GM12878 (cell line): ENCODE results near the gene GHRL. TPM values are rescaled to one million over a fixed set of nuclear protein-coding genes. Genes with fewer than 3 reads are reported as not detected.

ENCODE experiments used
- ATAC-seq: fragments of 200-7000 bp; cut with Tn5 transposase; 3 replicates; pipeline ENCODE4 v1.9.1; 2020; ENCODE audit warnings: mild to moderate bottlenecking, moderate library complexity
- BruUV-seq: library from RNA; stranded (reverse); fragments of 400-500 nt; replicated peaks from 2 replicates; lab custom pipeline; 2021; lab: Mats Ljungman, UMichigan
- CTCF ChIA-PET: fragments of 300-600 bp; sonication (Branson Sonifier 250); formaldehyde crosslinking; extraction: SDS; loops from one replicate; lab custom pipeline; 2021; ENCODE audit warnings: inconsistent platforms; lab: Yijun Ruan, JAX
- POLR2A ChIA-PET: fragments of 350-600 bp; formaldehyde crosslinking; extraction: SDS; loops from one replicate; lab custom pipeline; 2021; ENCODE audit warnings: inconsistent platforms; lab: Charles Lee
- RAD21 ChIA-PET: fragments of 300-600 bp; sonication (Branson Sonifier 250); formaldehyde crosslinking; loops from one replicate; lab custom pipeline; 2023; ENCODE audit warnings: antibody characterized with exemption; ENCODE audit not compliant: unreplicated experiment; lab: Charles Lee
- SMC1A ChIA-PET: fragments of 300-600 bp; sonication (Branson Sonifier 250); formaldehyde crosslinking; loops from one replicate; lab custom pipeline; 2023; ENCODE audit not compliant: unreplicated experiment, uncharacterized antibody; lab: Charles Lee
- DNase-seq: peaks from one replicate; pipeline ENCODE4 v3.0.0-alpha.2; 2011; ENCODE audit warnings: low read depth, low spot score
- FAIRE-seq: peaks from 3 replicates; lab custom pipeline; 2011; peaks lifted over from hg19 to GRCh38; lab: Jason Lieb, UNC
- H2AFZ ChIP-seq: 2 replicates; pipeline ENCODE4 v1.6.0; 2011; ENCODE audit warnings: low read depth, low read length, control low read depth; ENCODE audit not compliant: control insufficient read depth
- H3K27ac ChIP-seq: 2 replicates; pipeline ENCODE4 v1.5.1; 2011; ENCODE audit warnings: control low read depth; ENCODE audit not compliant: control insufficient read depth, insufficient read depth
- H3K27me3 ChIP-seq, 2 experiments: replicated peaks in 1 of 2; 2 replicates each; pipeline versions ENCODE4 v1.6.0 to v1.6.1; 2011; ENCODE audit warnings: low read length in 1 of 2; ENCODE audit not compliant: control insufficient read depth in 2 of 2, insufficient read depth in 2 of 2
- H3K36me3 ChIP-seq, 2 experiments: 2 replicates each; pipeline ENCODE4 v1.5.1; 2011; ENCODE audit warnings: low read length in 1 of 2; ENCODE audit not compliant: control insufficient read depth in 2 of 2, insufficient read depth in 2 of 2
- H3K4me1 ChIP-seq: 2 replicates; pipeline ENCODE4 v1.6.1; 2011; ENCODE audit warnings: mild to moderate bottlenecking, low read length, moderate library complexity, mixed read lengths; ENCODE audit not compliant: control insufficient read depth, insufficient read depth
- H3K4me2 ChIP-seq: 2 replicates; pipeline ENCODE4 v1.6.0; 2011; ENCODE audit warnings: control low read depth; ENCODE audit not compliant: control insufficient read depth, insufficient read depth
- H3K4me3 ChIP-seq: fragments of 200-600 bp; sonication (generic); 2 replicates; pipeline ENCODE4 v1.5.1; 2016
- H3K79me2 ChIP-seq: 2 replicates; pipeline ENCODE4 v1.6.0; 2011; ENCODE audit warnings: low read length; ENCODE audit not compliant: control insufficient read depth, insufficient read depth
- H3K9ac ChIP-seq: 2 replicates; pipeline ENCODE4 v1.8.0; 2011; ENCODE audit warnings: low read length, control low read depth, mixed read lengths; ENCODE audit not compliant: control insufficient read depth, insufficient read depth
- H3K9me3 ChIP-seq: replicated peaks from 3 replicates; pipeline ENCODE4 v1.5.1; 2011; ENCODE audit warnings: mild to moderate bottlenecking, low read length; ENCODE audit not compliant: control insufficient read depth, insufficient read depth
- H4K20me1 ChIP-seq: 2 replicates; pipeline ENCODE4 v1.6.0; 2011; ENCODE audit not compliant: control insufficient read depth, insufficient read depth
- CHD2 ChIP-seq: IDR thresholded peaks from 2 replicates; pipeline ENCODE4 v1.6.1; 2011; ENCODE audit warnings: low read depth, low read length, improper control_type of control experiment, borderline replicate concordance
- EED ChIP-seq: sonication (generic); IDR thresholded peaks from 2 replicates; pipeline ENCODE4 v1.6.1; 2016; ENCODE audit warnings: antibody characterized with exemption, low read depth
- GABPA ChIP-seq: IDR thresholded peaks from 2 replicates; pipeline ENCODE4 v1.6.1; 2014; ENCODE audit warnings: antibody characterized with exemption, low read depth, mild to moderate bottlenecking, inconsistent platforms
- POLR2A ChIP-seq: IDR thresholded peaks from 2 replicates; pipeline ENCODE4 v1.6.1; 2011; ENCODE audit warnings: low read depth, mild to moderate bottlenecking, low read length
- WGBS: methylation state at CpG from one replicate; pipeline ENCODE4 v1.1.6; 2016; ENCODE audit warnings: low lambda C conversion rate; ENCODE audit not compliant: insufficient replicate concordance, insufficient coverage; ENCODE audit errors: missing lambda C conversion rate; 5-methylcytosine and 5-hydroxymethylcytosine counted together
- in situ Hi-C: fragments of 300-500 bp; cut with MboI; formaldehyde crosslinking; loops from 9 replicates; pipeline ENCODE4 v1.14.3; 2018; ENCODE audit warnings: mixed read lengths
- intact Hi-C: fragments of 100-400 bp; cut with micrococcal nuclease; formaldehyde crosslinking; loops from one replicate; pipeline ENCODE4 v1.14.2; 2022; ENCODE audit not compliant: unreplicated experiment
- polyA plus RNA-seq, 11 experiments: library from polyadenylated mRNA; depleted of rRNA in 4 of 11; unstranded in 6 of 11; stranded (reverse) in 5 of 11; fragments of >200 nt; fragmentation: Nextera tagmentation in 4 of 11; fragmentation: Illumina TruSeq in 1 of 11; extraction: Ambion mirVana in 4 of 11; extraction: Trizol in 1 of 11; gene quantifications; 1 replicate in 1 of 11; 2 replicates in 10 of 11; pipeline versions ENCODE4 v1.2.1 to v1.2.3, GENCODE V29; 2011 to 2016; ENCODE audit warnings: inconsistent platforms in 2 of 11, missing spikeins in 2 of 11, low read depth in 1 of 11
- total RNA-seq, 4 experiments: library from RNA; depleted of rRNA in 3 of 4; stranded (reverse); fragments of >200 nt in 3 of 4; fragmentation: Illumina TruSeq in 1 of 4; extraction: Trizol in 1 of 4; gene quantifications; 2 replicates each; pipeline versions ENCODE4 v1.2.1 to v1.2.3, GENCODE V29; 2013 to 2021

The GHRL gene
- total and polyA plus RNA-seq, 10 of the 15 experiments (the other 5 are each of a cell fraction or from before 2014, with no cell fraction given), result 0.35 to 2.2 (median 0.88) TPM

DNA sequence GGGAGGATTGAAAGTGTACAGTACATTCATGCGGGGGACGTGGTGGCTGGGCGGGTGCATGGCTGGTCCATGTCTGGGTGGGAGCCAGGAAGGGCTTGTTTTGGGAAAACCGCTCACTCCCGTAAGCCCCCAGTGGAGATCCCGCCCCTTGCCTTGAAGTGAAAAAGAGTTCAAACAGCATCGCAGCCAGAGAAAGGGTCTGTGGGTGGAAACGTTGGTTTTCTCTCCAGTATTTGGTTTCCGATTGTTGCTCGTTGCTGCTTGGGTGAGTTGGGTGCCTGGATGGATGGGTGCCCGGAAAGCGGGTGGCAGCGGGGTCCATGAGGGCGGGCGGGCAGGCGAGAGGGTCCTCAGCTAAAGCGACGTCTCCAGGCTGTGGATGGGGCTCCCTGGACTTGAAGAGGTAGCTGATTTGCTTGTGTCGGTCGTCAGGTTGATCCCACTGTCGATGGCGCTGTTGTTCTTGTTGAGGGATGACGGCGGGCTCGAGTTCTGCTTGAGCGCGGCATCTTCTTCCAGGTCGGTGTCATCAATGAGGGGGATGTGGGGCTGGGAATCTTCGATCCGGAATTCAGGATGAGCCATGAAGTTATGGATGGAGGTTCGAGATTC lies 35.8 kb upstream of the GHRL start:
- in situ Hi-C loops, result no loop called here
- no peak for TF ChIP-seq POLR2A
- TF ChIP-seq GABPA, result no peak
- no peak for DNase-seq
- Histone ChIP-seq H3K79me2 (no peaks in the 10 kb centered on the region), H3K4me3 (no peak overlapping the region), H3K4me1 (peaks cover 5% of the 10 kb centered on the region; the same call in 1 of the 2 replicates), H4K20me1 (no peaks in the 10 kb centered on the region), H3K9ac (no peak overlapping the region), H3K36me3 (no peaks in the 10 kb centered on the region), H2AFZ (no peak overlapping the region), H3K4me2 (no peak overlapping the region), H3K9me3 (no peaks in the 10 kb centered on the region), H3K27me3 (peaks cover 3 to 11% of the 10 kb centered on the region in 2 experiments; a peak in 3 of 4 replicates), H3K27ac (no peak overlapping the region)
- ChIA-PET POLR2A (no interaction called here), RAD21 (no interaction called here), CTCF (interaction anchor here (0.6 kb wide), 1 partner anchor 217 kb away, joined by 3 read pairs; no protein-coding TSS in a partner anchor), SMC1A (no interaction called here)
- FAIRE-seq, result no peak
- intact Hi-C loops, result loop anchor here (10.0 kb wide), 1 partner anchor 394 kb away; the partner anchor contains the start of gene CRELD1
- WGBS, result 27% methylated on average over 29 of the region's 31 CpGs
- no peak for ATAC-seq
- BruUV-seq, result no TSS peak

DNA sequence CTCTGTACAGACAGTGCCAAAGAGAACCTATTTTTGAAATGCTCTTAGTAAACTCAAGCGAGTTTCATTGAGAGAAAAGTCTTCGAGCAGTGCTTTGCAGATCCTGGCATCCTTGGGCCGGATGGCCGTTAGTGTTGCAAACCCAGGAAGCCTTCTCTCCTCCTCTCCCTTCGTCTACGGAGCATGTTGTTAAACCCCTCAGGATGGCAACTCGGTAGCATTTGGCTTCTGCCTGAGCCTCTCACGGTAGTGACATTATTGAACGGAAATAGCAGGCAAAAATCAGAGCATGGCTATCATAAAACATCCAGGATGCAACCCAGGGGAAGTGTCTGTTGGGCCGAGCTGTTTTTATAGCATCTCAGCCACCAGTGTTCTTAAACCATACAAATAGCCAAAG lies 34.8 kb upstream of the GHRL start:
- Histone ChIP-seq H4K20me1 (no peaks in the 10 kb centered on the region), H3K9ac (no peak overlapping the region), H3K79me2 (no peaks in the 10 kb centered on the region), H3K27ac (no peak overlapping the region), H3K36me3 (no peaks in the 10 kb centered on the region), H3K4me1 (no peaks in the 10 kb centered on the region), H3K9me3 (no peaks in the 10 kb centered on the region), H3K27me3 (peaks cover 3 to 11% of the 10 kb centered on the region in 2 experiments; a peak in 3 of 4 replicates), H2AFZ (no peak overlapping the region), H3K4me2 (no peak overlapping the region), H3K4me3 (no peak overlapping the region)
- SMC1A ChIA-PET, result no interaction called here
- in situ Hi-C loops, result no loop called here
- no peak for DNase-seq
- no TSS peak for BruUV-seq
- 45% methylated on average over 10 of the region's 10 CpGs for WGBS
- ATAC-seq, result no peak
- POLR2A ChIA-PET, result no interaction called here
- no peak for TF ChIP-seq CHD2
- no peak for TF ChIP-seq EED
- FAIRE-seq, result no peak
- CTCF ChIA-PET, result no interaction called here
- intact Hi-C loops, result loop anchor here (10.0 kb wide), 1 partner anchor 393 kb away; the partner anchor contains the start of gene CRELD1
- RAD21 ChIA-PET, result no interaction called here
